Stimulated activated naive CD8-positive, alpha-beta T cell treated with anti-CD3 and anti-CD28 coated beads, Interleukin-15, amount 100 ng/mL, for 72 hours (primary cell): ENCODE measurements around the gene GAPDHS.

Source experiments
- ATAC-seq: fragments of 150-1000 bp; cut with Tn5 transposase; 2 replicates; pipeline ENCODE4 v1.10.0; 2021; ENCODE audit warnings: mild to moderate bottlenecking, moderate library complexity
- DNase-seq, 2 donors: peaks; one replicate each; pipeline ENCODE4 v3.0.0; 2021 to 2022
- H3K27ac Mint-ChIP-seq, 2 donors: one replicate each; pipeline ENCODE4 v1.8.0; 2022; ENCODE audit warnings: mild to moderate bottlenecking in 2 of 2, mixed read lengths in 2 of 2, moderate library complexity in 2 of 2
- H3K27me3 Mint-ChIP-seq: one replicate; pipeline ENCODE4 v1.8.0; 2022; ENCODE audit warnings: mixed read lengths
- H3K4me1 Mint-ChIP-seq: one replicate; pipeline ENCODE4 v1.8.0; 2022; ENCODE audit warnings: mild to moderate bottlenecking, mixed read lengths
- H3K4me3 Mint-ChIP-seq, 2 donors: one replicate each; pipeline ENCODE4 v1.8.0; 2022; ENCODE audit warnings: mild to moderate bottlenecking in 2 of 2, mixed read lengths in 2 of 2, moderate library complexity in 1 of 2
- H3K9me3 Mint-ChIP-seq, 2 donors: one replicate each; pipeline ENCODE4 v1.8.0; 2022; ENCODE audit warnings: mixed read lengths in 2 of 2

GAPDHS gene

GRCh38 chr19:35571406-35571965 lies 38.2 kb downstream of the GAPDHS start:
- DNase-seq, result no peak
- no peak overlapping the region for H3K27ac Mint-ChIP-seq
- H3K27me3 Mint-ChIP-seq, result peaks cover 34% of the 10 kb centered on the region
- no peak for ATAC-seq
- H3K9me3 Mint-ChIP-seq, result peaks cover 11 to 12% of the 10 kb centered on the region in 2 donors
- no peaks in the 10 kb centered on the region for H3K4me1 Mint-ChIP-seq
- no peak overlapping the region for H3K4me3 Mint-ChIP-seq

- H3K4me3 Mint-ChIP-seq, result no peak overlapping the region
- DNase-seq, result no peak
- ATAC-seq, result no peak
- no peak overlapping the region for H3K27ac Mint-ChIP-seq
- peaks cover 13% of the 10 kb centered on the region for H3K27me3 Mint-ChIP-seq
- H3K9me3 Mint-ChIP-seq, result peaks cover 18 to 23% of the 10 kb centered on the region in 2 donors
- H3K4me1 Mint-ChIP-seq, result no peaks in the 10 kb centered on the region
Measured at GRCh38 chr19:35577918-35578317, 44.7 kb downstream of the GAPDHS start.

DNA sequence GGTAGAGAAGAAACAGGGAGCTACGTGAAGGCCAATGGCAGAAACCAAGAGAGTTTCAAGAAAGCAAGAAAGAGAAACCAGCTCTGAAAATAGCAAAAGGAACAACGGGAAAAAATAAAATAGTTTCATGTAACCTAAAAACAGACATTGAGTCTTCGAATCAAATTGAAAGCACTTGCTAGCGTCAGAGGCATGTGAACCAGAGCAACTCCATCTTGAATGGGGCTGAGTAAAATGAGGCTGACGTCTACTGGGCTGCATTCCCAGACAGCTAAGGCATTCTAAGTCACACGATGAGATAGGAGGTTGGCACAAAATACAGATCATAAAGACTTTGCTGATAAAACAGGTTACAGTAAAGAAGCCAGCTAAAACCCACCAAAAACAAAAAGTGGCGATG lies 45.5 kb downstream of the GAPDHS start:
- Mint-ChIP-seq H3K4me1 (no peaks in the 10 kb centered on the region), H3K4me3 (no peak overlapping the region), H3K9me3 (peaks cover 18 to 23% of the 10 kb centered on the region in 2 donors), H3K27ac (no peak overlapping the region), H3K27me3 (peaks cover 21% of the 10 kb centered on the region)
- ATAC-seq (no peak), DNase-seq (no peak)

DNA sequence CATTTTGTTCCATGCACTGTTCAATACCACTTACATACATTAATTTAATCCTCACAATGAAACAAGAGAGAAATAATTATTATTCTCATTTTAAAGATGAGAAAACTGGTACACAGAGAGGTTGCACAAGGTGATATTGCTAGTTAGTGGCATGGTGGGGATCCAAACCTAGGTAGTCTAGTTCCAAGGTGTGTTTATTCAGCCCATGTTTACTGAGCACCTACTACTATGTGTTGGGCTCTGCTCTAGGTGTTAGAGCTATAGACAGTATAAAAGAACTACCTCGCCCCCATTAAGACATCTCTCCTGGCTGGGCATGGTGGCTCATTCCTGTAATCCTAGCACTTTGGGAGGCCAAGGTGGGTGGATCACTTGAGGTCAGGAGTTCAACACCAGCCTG lies 49.5 kb downstream of the GAPDHS start:
- Mint-ChIP-seq H3K4me1 (no peaks in the 10 kb centered on the region), H3K27ac (no peak overlapping the region), H3K27me3 (peaks cover 35% of the 10 kb centered on the region), H3K9me3 (no peaks in the 10 kb centered on the region), H3K4me3 (no peak overlapping the region)
- no peak for DNase-seq
- ATAC-seq, result no peak

DNA sequence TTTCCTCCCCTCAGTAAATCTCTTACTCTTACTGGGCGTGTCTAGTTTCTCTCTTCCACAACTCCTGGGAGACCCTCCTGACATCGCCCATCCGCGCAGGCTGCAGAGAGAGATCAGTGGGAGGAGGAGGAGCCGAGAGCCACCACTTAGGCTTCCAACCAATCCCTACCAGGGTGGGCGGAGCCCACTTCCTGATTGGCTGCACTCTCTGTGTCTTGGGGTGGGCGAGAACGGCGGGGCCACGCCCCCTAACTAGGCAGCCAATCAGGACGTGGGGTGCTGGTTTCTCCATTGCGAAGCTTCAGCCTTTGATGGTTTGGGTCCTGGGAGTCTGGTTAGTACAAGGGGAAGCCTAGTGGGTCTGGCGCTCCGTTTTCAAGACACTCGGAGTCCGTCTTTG lies 52.6 kb downstream of the GAPDHS start, which contains the start of gene PMIS2:
Gene PMIS2, plus strand, starts transcription at position 326 of the 400 bp plus-strand sequence. CDS start 87 bp downstream, outside the sequence.
- Mint-ChIP-seq H3K27me3 (peaks cover 35% of the 10 kb centered on the region), H3K4me3 (no peak within 1 kb of the TSS), H3K27ac (no peak within 1 kb of the TSS), H3K9me3 (no peaks in the 10 kb centered on the region), H3K4me1 (no peaks in the 10 kb centered on the region)
- DNase-seq (no peak), ATAC-seq (peak; percentile 40)

DNA sequence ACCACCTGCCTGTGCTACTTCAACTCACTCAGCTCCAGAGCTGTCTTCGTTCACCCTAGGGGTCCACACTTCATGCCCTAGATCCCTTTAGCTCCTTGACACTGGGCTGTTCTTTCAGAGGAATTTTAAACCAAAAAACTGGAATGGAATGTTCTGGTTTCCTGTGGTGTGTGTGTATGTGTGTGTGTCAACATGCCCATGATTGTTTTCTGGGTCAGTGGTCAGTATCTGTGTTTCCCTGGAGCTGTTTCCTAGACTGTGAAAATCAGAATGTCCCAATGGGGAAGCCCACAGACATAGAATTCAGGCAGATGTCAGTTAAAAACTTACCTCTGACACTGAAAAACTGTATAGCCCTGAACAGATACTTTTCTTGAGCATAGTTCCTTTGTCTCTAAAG lies 54.1 kb downstream of the GAPDHS start:
- DNase-seq (no peak), ATAC-seq (no peak)
- Mint-ChIP-seq H3K9me3 (no peaks in the 10 kb centered on the region), H3K4me3 (no peak overlapping the region), H3K4me1 (no peaks in the 10 kb centered on the region), H3K27ac (no peak overlapping the region), H3K27me3 (peaks cover 36% of the 10 kb centered on the region)

DNA sequence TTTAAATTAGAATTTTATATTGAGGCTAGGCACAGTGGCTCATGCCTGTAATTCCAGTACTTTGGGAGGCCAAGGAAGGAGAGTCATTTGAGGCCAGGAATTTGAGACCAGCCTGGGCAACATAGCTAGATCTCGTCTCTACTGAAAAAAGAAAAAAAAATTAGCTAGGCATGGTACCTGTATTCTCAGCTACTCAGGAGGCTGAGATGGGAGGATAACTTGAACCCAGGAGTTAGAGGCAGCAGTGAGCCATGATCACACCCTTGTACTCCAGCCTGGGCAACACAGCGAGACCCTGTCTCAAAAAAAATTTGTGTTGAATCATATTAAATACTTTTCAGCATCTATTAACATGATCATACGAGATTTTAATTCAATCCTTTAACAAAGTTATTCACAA lies 57.6 kb downstream of the GAPDHS start:
- H3K4me1 Mint-ChIP-seq, result no peaks in the 10 kb centered on the region

GRCh38 chr19:35592226-35592625 lies 59.0 kb downstream of the GAPDHS start:
- H3K4me3 Mint-ChIP-seq, result no peak overlapping the region
- no peak overlapping the region for H3K27ac Mint-ChIP-seq
- peaks cover 10% of the 10 kb centered on the region for H3K4me1 Mint-ChIP-seq
- DNase-seq (no peak), ATAC-seq (no peak)
- H3K27me3 Mint-ChIP-seq, result peaks cover 14% of the 10 kb centered on the region
- H3K9me3 Mint-ChIP-seq, result no peaks in the 10 kb centered on the region

More for the DNA sequence above, 57.6 kb downstream of the GAPDHS start:
- Mint-ChIP-seq H3K27me3 (peaks cover 24% of the 10 kb centered on the region), H3K27ac (no peak overlapping the region), H3K9me3 (no peaks in the 10 kb centered on the region), H3K4me3 (no peak overlapping the region)
- DNase-seq, result no peak
- no peak for ATAC-seq
